Measurements from ENCODE around the gene SDR42E1. TPM values are rescaled to one million over a fixed set of nuclear protein-coding genes. Genes with fewer than 3 reads are reported as not detected.

SDR42E1 gene
- polyA plus RNA-seq, 2 of the 4 experiments (the other 2 are of a cell fraction): 1.7 to 5.2 TPM

GRCh38 chr16:82004601-82005000 is 6.7 kb downstream of the SDR42E1 start:
- CTCF ChIA-PET: no interaction called here
- Histone ChIP-seq H3K4me1 (no peaks in the 10 kb centered on the region), H3K27ac (no peak overlapping the region), H3K4me2 (no peak overlapping the region), H3K9me3 (peaks cover 13% of the 10 kb centered on the region), H3K4me3 (no peak overlapping the region)
- DNase-seq (ENCODE audit: low read depth in 1 of 2, low spot score in 1 of 2) (no peak), ATAC-seq (no peak), FAIRE-seq (no peak)
- WGBS (ENCODE audit: missing lambda C conversion rate): 49% methylated on average over 4 of the region's 5 CpGs
- POLR2A ChIA-PET: no interaction called here
- TF ChIP-seq ZFP36 (IDR thresholded peaks at IDR 0.05; ENCODE audit: borderline replicate concordance, partially characterized antibody) (no peak), RAD21 (conservative IDR thresholded peaks at IDR 0.05 in 1 of 2, IDR thresholded peaks at IDR 0.05 in 1 of 2) (no peak), SREBF2 (IDR thresholded peaks at IDR 0.05) (no peak), HOXB13 (CRISPR knock-in tag; IDR thresholded peaks at IDR 0.05; ENCODE audit: low read depth) (no peak), JUNB (IDR thresholded peaks at IDR 0.05) (no peak), POLR2A (IDR thresholded peaks at IDR 0.05; ENCODE audit: low read length) (no peak), FOXS1 (CRISPR knock-in tag; IDR thresholded peaks at IDR 0.05) (no peak), RFX5 (IDR thresholded peaks at IDR 0.05) (no peak), MAZ (IDR thresholded peaks at IDR 0.05; ENCODE audit: borderline replicate concordance, low read depth, low read length) (no peak), EHF (CRISPR knock-in tag; IDR thresholded peaks at IDR 0.05) (no peak)

- H3K9me3 ChIP-seq: no peaks in the 10 kb centered on the region
- ChIA-PET CTCF (no interaction called here), POLR2A (no interaction called here)
- ATAC-seq: no peak
- H3K4me2 ChIP-seq: no peak overlapping the region
- no peak overlapping the region for H3K4me3 ChIP-seq
- no peak overlapping the region for H3K27ac ChIP-seq
- TF ChIP-seq ZFP36 (IDR thresholded peaks at IDR 0.05; ENCODE audit: borderline replicate concordance, partially characterized antibody) (no peak), KDM1A (IDR thresholded peaks at IDR 0.05; ENCODE audit: low read depth) (no peak), RAD21 (conservative IDR thresholded peaks at IDR 0.05 in 1 of 2, IDR thresholded peaks at IDR 0.05 in 1 of 2) (no peak), CHD4 (IDR thresholded peaks at IDR 0.05; ENCODE audit: borderline replicate concordance) (no peak), ZC3H11A (IDR thresholded peaks at IDR 0.05) (no peak), PBX3 (IDR thresholded peaks at IDR 0.05) (no peak), NPAS2 (CRISPR knock-in tag; IDR thresholded peaks at IDR 0.05; ENCODE audit: borderline replicate concordance) (no peak), MAFK (IDR thresholded peaks at IDR 0.05; ENCODE audit: partially characterized antibody) (no peak), CEBPB (IDR thresholded peaks at IDR 0.05) (no peak), CHD2 (IDR thresholded peaks at IDR 0.05; ENCODE audit: low read length, partially characterized antibody) (no peak), KDM5A (IDR thresholded peaks at IDR 0.05) (no peak), USF2 (IDR thresholded peaks at IDR 0.05) (no peak), TFCP2L1 (CRISPR knock-in tag; IDR thresholded peaks at IDR 0.05) (no peak), CBX2 (IDR thresholded peaks at IDR 0.05; ENCODE audit: borderline replicate concordance, low read depth) (no peak)
- TF ChIP-seq, protein P1, sequence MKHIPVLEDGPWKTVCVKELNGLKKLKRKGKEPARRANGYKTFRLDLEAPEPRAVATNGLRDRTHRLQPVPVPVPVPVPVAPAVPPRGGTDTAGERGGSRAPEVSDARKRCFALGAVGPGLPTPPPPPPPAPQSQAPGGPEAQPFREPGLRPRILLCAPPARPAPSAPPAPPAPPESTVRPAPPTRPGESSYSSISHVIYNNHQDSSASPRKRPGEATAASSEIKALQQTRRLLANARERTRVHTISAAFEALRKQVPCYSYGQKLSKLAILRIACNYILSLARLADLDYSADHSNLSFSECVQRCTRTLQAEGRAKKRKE (CRISPR knock-in tag; IDR thresholded peaks at IDR 0.05; ENCODE audit: low read depth): no peak
- TF ChIP-seq, protein P2, sequence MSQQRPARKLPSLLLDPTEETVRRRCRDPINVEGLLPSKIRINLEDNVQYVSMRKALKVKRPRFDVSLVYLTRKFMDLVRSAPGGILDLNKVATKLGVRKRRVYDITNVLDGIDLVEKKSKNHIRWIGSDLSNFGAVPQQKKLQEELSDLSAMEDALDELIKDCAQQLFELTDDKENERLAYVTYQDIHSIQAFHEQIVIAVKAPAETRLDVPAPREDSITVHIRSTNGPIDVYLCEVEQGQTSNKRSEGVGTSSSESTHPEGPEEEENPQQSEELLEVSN (IDR thresholded peaks at IDR 0.05; ENCODE audit: borderline replicate concordance, low read depth): no peak
- TF ChIP-seq, protein P3, sequence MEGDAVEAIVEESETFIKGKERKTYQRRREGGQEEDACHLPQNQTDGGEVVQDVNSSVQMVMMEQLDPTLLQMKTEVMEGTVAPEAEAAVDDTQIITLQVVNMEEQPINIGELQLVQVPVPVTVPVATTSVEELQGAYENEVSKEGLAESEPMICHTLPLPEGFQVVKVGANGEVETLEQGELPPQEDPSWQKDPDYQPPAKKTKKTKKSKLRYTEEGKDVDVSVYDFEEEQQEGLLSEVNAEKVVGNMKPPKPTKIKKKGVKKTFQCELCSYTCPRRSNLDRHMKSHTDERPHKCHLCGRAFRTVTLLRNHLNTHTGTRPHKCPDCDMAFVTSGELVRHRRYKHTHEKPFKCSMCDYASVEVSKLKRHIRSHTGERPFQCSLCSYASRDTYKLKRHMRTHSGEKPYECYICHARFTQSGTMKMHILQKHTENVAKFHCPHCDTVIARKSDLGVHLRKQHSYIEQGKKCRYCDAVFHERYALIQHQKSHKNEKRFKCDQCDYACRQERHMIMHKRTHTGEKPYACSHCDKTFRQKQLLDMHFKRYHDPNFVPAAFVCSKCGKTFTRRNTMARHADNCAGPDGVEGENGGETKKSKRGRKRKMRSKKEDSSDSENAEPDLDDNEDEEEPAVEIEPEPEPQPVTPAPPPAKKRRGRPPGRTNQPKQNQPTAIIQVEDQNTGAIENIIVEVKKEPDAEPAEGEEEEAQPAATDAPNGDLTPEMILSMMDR (IDR thresholded peaks at IDR 0.05): no peak
- TF ChIP-seq, protein P4, sequence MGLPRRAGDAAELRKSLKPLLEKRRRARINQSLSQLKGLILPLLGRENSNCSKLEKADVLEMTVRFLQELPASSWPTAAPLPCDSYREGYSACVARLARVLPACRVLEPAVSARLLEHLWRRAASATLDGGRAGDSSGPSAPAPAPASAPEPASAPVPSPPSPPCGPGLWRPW (IDR thresholded peaks at IDR 0.05): no peak
- WGBS (ENCODE audit: missing lambda C conversion rate): 41% methylated on average over 3 of the region's 3 CpGs
- FAIRE-seq: no peak
- DNase-seq (ENCODE audit: low read depth in 1 of 2, low spot score in 1 of 2): no peak
- peaks cover 4% of the 10 kb centered on the region for H3K4me1 ChIP-seq
Measured at GRCh38 chr16:82002831-82003230, 8.4 kb downstream of the SDR42E1 start.
